ENCODE measurements around the gene SHC4. TPM values are rescaled to one million over a fixed set of nuclear protein-coding genes. Genes with fewer than 3 reads are reported as not detected.

Gene SHC4
- total and polyA plus RNA-seq, 2 of the 13 experiments (the other 11 are each of a cell fraction or from before 2014, with no cell fraction given): 0.04 TPM; not detected in 1

DNA sequence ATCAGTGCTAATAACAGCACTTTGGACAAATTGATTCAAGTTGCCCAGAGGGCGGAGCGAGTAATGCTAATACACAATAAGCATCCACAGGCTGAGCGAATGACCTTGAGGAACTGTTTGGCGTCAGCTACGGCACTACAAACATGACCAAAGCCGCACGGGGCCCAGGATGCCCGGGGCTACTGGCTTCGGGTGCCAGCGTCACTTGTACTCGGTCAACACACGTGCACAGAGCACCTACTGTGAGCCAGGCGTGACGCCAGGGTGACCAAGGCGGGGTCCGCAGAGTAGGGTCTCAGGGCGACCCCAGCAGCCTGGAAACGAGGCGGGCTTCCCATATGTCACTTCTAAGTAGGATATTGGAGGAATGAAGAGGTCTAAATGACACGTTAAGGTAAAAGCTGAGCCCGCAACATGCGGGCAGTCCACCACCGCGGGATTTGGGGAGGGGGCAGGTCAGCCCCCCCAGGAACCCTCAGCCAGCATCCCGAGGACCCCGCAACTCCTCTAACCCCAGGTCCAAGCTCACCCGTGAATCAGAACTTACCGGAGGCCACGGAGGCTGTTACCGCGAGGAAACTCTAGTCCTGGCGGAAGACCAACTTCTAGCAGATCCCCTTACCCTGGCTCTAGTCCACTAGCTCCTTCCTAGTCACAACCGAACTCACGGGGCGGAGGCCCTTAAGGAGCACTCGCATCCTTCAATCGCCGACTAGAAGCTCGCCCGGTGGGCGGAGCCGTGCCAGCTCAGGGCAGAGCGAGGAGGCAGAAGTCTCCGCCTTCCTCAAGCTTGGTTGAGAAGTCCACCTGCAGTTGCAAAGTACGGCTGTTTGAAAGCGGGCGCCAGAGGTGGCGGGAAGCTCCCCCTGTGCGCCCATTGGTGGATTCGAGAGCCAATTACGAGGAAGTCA, 153.1 kb downstream of the SHC4 start, which contains the start of gene CEP152 (continued):
- TF ChIP-seq, protein P1, sequence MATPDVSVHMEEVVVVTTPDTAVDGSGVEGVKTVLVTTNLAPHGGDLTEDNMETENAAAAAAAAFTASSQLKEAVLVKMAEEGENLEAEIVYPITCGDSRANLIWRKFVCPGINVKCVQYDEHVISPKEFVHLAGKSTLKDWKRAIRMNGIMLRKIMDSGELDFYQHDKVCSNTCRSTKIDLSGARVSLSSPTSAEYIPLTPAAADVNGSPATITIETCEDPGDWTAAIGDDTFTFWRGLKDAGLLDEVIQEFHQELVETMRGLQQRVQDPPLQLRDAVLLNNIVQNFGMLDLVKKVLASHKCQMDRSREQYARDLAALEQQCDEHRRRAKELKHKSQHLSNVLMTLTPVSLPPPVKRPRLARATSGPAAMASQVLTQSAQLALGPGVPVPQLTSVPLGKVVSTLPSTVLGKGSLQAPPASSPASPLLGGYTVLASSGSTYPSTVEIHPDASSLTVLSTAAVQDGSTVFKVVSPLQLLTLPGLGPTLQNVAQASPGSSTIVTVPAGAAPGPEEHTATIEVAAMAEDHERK (CRISPR knock-in tag; IDR thresholded peaks at IDR 0.05; ENCODE audit: low read depth): no peak
- TF ChIP-seq FOXA1 (IDR thresholded peaks at IDR 0.05) (no peak), FOXA1 (CRISPR knock-in tag; IDR thresholded peaks at IDR 0.05) (no peak), ZNF749 (CRISPR knock-in tag; IDR thresholded peaks at IDR 0.05; ENCODE audit: borderline replicate concordance) (no peak), HNRNPLL (IDR thresholded peaks at IDR 0.05; ENCODE audit: low read depth, low read length, poor library complexity, severe bottlenecking) (peak; percentile 79), TAF1 (CRISPR knock-in tag; IDR thresholded peaks at IDR 0.05) (peak; percentile 57; the same call in 1 of the 2 replicates), SP2 (CRISPR knock-in tag; IDR thresholded peaks at IDR 0.05) (peak; percentile 96), STAT5B (CRISPR knock-in tag; IDR thresholded peaks at IDR 0.05) (no peak), ZNF260 (CRISPR knock-in tag; IDR thresholded peaks at IDR 0.05; ENCODE audit: borderline replicate concordance, low read depth) (no peak), HNF4A (CRISPR knock-in tag; IDR thresholded peaks at IDR 0.05) (peak; percentile 65), JUN (CRISPR knock-in tag; IDR thresholded peaks at IDR 0.05) (no peak), ZNF782 (CRISPR knock-in tag; IDR thresholded peaks at IDR 0.05; ENCODE audit: borderline replicate concordance) (no peak), MAFK (conservative IDR thresholded peaks at IDR 0.05 in 1 of 2, IDR thresholded peaks at IDR 0.05 in 1 of 2; ENCODE audit: low read length in 2 of 2) (no peak)
- TF ChIP-seq, protein P2, sequence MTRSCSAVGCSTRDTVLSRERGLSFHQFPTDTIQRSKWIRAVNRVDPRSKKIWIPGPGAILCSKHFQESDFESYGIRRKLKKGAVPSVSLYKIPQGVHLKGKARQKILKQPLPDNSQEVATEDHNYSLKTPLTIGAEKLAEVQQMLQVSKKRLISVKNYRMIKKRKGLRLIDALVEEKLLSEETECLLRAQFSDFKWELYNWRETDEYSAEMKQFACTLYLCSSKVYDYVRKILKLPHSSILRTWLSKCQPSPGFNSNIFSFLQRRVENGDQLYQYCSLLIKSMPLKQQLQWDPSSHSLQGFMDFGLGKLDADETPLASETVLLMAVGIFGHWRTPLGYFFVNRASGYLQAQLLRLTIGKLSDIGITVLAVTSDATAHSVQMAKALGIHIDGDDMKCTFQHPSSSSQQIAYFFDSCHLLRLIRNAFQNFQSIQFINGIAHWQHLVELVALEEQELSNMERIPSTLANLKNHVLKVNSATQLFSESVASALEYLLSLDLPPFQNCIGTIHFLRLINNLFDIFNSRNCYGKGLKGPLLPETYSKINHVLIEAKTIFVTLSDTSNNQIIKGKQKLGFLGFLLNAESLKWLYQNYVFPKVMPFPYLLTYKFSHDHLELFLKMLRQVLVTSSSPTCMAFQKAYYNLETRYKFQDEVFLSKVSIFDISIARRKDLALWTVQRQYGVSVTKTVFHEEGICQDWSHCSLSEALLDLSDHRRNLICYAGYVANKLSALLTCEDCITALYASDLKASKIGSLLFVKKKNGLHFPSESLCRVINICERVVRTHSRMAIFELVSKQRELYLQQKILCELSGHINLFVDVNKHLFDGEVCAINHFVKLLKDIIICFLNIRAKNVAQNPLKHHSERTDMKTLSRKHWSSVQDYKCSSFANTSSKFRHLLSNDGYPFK (CRISPR knock-in tag; IDR thresholded peaks at IDR 0.05; ENCODE audit: borderline replicate concordance): peak; percentile 44; the same call in 1 of the 2 replicates
- TF ChIP-seq, protein P3, sequence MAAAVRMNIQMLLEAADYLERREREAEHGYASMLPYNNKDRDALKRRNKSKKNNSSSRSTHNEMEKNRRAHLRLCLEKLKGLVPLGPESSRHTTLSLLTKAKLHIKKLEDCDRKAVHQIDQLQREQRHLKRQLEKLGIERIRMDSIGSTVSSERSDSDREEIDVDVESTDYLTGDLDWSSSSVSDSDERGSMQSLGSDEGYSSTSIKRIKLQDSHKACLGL (CRISPR knock-in tag; IDR thresholded peaks at IDR 0.05): no peak
- TF ChIP-seq, protein P4, sequence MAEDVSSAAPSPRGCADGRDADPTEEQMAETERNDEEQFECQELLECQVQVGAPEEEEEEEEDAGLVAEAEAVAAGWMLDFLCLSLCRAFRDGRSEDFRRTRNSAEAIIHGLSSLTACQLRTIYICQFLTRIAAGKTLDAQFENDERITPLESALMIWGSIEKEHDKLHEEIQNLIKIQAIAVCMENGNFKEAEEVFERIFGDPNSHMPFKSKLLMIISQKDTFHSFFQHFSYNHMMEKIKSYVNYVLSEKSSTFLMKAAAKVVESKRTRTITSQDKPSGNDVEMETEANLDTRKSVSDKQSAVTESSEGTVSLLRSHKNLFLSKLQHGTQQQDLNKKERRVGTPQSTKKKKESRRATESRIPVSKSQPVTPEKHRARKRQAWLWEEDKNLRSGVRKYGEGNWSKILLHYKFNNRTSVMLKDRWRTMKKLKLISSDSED (CRISPR knock-in tag; IDR thresholded peaks at IDR 0.05): no peak
- TF ChIP-seq, protein P5, sequence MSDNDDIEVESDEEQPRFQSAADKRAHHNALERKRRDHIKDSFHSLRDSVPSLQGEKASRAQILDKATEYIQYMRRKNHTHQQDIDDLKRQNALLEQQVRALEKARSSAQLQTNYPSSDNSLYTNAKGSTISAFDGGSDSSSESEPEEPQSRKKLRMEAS (IDR thresholded peaks at IDR 0.05): peak; percentile 72
- TF ChIP-seq, protein P6, sequence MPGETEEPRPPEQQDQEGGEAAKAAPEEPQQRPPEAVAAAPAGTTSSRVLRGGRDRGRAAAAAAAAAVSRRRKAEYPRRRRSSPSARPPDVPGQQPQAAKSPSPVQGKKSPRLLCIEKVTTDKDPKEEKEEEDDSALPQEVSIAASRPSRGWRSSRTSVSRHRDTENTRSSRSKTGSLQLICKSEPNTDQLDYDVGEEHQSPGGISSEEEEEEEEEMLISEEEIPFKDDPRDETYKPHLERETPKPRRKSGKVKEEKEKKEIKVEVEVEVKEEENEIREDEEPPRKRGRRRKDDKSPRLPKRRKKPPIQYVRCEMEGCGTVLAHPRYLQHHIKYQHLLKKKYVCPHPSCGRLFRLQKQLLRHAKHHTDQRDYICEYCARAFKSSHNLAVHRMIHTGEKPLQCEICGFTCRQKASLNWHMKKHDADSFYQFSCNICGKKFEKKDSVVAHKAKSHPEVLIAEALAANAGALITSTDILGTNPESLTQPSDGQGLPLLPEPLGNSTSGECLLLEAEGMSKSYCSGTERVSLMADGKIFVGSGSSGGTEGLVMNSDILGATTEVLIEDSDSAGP (CRISPR knock-in tag; IDR thresholded peaks at IDR 0.05; ENCODE audit: borderline replicate concordance): peak; percentile 72; the same call in 1 of the 2 replicates
- TF ChIP-seq, protein P7, sequence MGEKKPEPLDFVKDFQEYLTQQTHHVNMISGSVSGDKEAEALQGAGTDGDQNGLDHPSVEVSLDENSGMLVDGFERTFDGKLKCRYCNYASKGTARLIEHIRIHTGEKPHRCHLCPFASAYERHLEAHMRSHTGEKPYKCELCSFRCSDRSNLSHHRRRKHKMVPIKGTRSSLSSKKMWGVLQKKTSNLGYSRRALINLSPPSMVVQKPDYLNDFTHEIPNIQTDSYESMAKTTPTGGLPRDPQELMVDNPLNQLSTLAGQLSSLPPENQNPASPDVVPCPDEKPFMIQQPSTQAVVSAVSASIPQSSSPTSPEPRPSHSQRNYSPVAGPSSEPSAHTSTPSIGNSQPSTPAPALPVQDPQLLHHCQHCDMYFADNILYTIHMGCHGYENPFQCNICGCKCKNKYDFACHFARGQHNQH (CRISPR knock-in tag; IDR thresholded peaks at IDR 0.05): peak; percentile 34; the same call in 1 of the 2 replicates
